Vagina (tissue), 2 donors: ENCODE measurements around the gene MYO18A.

Experiments
- POLR2AphosphoS5 ChIP-seq, 2 donors: sonication (generic); formaldehyde crosslinking; IDR thresholded peaks; one replicate each; pipeline ENCODE4 v1.9.0; 2017; ENCODE audit warnings: antibody characterized with exemption in 2 of 2, mild to moderate bottlenecking in 2 of 2, low read depth in 1 of 2; ENCODE audit not compliant: insufficient read depth in 1 of 2
- TF ChIP-seq, protein P1 (sequence below), 3 experiments: fragments of 450-650 bp in 2 of 3; fragments of 200-600 bp in 1 of 3; sonication (generic) in 1 of 3; IDR thresholded peaks; one replicate each; pipeline ENCODE4 v1.5.1; 2017 to 2019; ENCODE audit warnings: antibody characterized with exemption in 3 of 3, mild to moderate bottlenecking in 2 of 3, moderate library complexity in 2 of 3

DNA sequence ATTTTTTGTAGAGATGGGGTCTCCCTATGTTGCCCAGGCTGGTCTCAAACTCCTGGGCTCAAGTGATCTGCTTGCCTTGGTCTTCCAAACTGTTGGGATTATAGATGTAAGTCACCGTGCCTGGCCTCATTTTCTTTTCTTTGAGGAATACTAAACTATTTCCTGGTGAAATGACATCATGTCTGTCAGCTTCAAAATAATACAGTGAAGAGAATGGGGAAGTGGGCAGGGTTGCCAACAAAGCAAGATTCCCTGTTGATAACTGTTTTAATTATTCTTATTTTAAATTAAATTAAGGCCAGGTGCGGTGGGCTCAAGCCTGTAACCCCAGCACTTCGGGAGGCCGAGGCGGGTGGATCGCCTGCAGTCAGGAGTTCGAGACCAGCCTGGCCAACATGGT lies 116.2 kb downstream of the MYO18A start:
- no peak for TF ChIP-seq POLR2AphosphoS5 (IDR thresholded peaks at IDR 0.05; ENCODE audit: insufficient read depth in 1 of 2, low read depth in 1 of 2)
- TF ChIP-seq, protein P1, sequence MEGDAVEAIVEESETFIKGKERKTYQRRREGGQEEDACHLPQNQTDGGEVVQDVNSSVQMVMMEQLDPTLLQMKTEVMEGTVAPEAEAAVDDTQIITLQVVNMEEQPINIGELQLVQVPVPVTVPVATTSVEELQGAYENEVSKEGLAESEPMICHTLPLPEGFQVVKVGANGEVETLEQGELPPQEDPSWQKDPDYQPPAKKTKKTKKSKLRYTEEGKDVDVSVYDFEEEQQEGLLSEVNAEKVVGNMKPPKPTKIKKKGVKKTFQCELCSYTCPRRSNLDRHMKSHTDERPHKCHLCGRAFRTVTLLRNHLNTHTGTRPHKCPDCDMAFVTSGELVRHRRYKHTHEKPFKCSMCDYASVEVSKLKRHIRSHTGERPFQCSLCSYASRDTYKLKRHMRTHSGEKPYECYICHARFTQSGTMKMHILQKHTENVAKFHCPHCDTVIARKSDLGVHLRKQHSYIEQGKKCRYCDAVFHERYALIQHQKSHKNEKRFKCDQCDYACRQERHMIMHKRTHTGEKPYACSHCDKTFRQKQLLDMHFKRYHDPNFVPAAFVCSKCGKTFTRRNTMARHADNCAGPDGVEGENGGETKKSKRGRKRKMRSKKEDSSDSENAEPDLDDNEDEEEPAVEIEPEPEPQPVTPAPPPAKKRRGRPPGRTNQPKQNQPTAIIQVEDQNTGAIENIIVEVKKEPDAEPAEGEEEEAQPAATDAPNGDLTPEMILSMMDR (IDR thresholded peaks at IDR 0.05): no peak
